Measurements from ENCODE around the gene B4GALT5.

B4GALT5 gene

GRCh38 chr20:49696594-49696993 is 17.1 kb downstream of the B4GALT5 start:
- TF ChIP-seq, protein P1, sequence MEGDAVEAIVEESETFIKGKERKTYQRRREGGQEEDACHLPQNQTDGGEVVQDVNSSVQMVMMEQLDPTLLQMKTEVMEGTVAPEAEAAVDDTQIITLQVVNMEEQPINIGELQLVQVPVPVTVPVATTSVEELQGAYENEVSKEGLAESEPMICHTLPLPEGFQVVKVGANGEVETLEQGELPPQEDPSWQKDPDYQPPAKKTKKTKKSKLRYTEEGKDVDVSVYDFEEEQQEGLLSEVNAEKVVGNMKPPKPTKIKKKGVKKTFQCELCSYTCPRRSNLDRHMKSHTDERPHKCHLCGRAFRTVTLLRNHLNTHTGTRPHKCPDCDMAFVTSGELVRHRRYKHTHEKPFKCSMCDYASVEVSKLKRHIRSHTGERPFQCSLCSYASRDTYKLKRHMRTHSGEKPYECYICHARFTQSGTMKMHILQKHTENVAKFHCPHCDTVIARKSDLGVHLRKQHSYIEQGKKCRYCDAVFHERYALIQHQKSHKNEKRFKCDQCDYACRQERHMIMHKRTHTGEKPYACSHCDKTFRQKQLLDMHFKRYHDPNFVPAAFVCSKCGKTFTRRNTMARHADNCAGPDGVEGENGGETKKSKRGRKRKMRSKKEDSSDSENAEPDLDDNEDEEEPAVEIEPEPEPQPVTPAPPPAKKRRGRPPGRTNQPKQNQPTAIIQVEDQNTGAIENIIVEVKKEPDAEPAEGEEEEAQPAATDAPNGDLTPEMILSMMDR (IDR thresholded peaks at IDR 0.05; ENCODE audit: borderline replicate concordance, control extremely low read depth, extremely low read depth, insufficient read depth, missing control alignments): no peak
- in situ Hi-C loops (cut with MboI; ENCODE audit: low sequenced_read_pairs, unreplicated experiment): no loop called here
- no peak for DNase-seq (ENCODE audit: low spot score)

- TF ChIP-seq, protein P1 (IDR thresholded peaks at IDR 0.05; ENCODE audit: borderline replicate concordance, control extremely low read depth, extremely low read depth, insufficient read depth, missing control alignments): no peak
- no peak for DNase-seq (ENCODE audit: low spot score)
- in situ Hi-C loops (cut with MboI; ENCODE audit: low sequenced_read_pairs, unreplicated experiment): no loop called here
Measured at GRCh38 chr20:49695830-49696229, 17.8 kb downstream of the B4GALT5 start.

GRCh38 chr20:49694450-49695071 is 19.1 kb downstream of the B4GALT5 start:
- TF ChIP-seq, protein P1 (IDR thresholded peaks at IDR 0.05; ENCODE audit: borderline replicate concordance, control extremely low read depth, extremely low read depth, insufficient read depth, missing control alignments): no peak
- in situ Hi-C loops (cut with MboI; ENCODE audit: low sequenced_read_pairs, unreplicated experiment): no loop called here
- DNase-seq (ENCODE audit: low spot score): no peak

DNA sequence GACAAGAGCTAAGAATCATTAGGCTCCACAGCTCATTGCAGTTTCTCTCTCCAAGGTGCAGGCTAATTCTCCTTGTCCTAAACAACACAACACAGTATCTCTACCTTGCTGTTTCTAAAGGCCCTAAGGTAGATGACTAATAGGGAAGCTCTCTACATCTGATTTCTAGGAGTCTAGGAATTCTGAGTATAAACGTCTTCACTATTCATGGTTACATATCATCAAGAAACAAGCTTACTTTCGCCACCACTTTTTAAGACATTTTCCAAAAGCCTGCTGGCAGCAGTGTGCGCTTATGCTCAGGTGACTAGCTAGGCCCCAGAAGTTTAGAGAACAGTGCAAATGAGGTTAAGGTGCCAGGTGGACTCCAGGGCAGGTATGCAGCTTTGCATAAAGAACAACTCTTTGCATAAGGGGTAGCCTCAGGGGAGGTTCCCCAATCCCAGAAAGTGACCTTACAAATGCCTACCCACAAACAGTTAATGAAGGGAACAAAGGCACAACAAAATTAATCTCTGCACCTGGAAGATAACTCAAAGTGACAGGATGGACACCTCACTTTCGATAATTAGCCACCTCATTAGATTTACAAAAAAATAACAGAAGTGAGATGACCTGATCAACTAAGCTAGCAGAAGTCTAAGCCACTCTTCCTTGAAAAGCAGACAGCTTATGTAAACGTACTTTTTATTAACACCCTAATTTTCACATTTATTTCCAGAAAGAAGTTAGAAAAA is 20.1 kb downstream of the B4GALT5 start:
- DNase-seq (ENCODE audit: low spot score): no peak
- TF ChIP-seq, protein P1 (IDR thresholded peaks at IDR 0.05; ENCODE audit: borderline replicate concordance, control extremely low read depth, extremely low read depth, insufficient read depth, missing control alignments): no peak
- in situ Hi-C loops (cut with MboI; ENCODE audit: low sequenced_read_pairs, unreplicated experiment): no loop called here

GRCh38 chr20:49692941-49693340 is 20.7 kb downstream of the B4GALT5 start:
- no peak for DNase-seq (ENCODE audit: low spot score)
- TF ChIP-seq, protein P1 (IDR thresholded peaks at IDR 0.05; ENCODE audit: borderline replicate concordance, control extremely low read depth, extremely low read depth, insufficient read depth, missing control alignments): no peak
- in situ Hi-C loops (cut with MboI; ENCODE audit: low sequenced_read_pairs, unreplicated experiment): no loop called here

GRCh38 chr20:49691818-49692568 is 21.7 kb downstream of the B4GALT5 start:
- DNase-seq (ENCODE audit: low spot score): no peak

More at GRCh38 chr20:49691818-49692568, 21.7 kb downstream of the B4GALT5 start:
- TF ChIP-seq, protein P1 (IDR thresholded peaks at IDR 0.05; ENCODE audit: borderline replicate concordance, control extremely low read depth, extremely low read depth, insufficient read depth, missing control alignments): no peak
- in situ Hi-C loops (cut with MboI; ENCODE audit: low sequenced_read_pairs, unreplicated experiment): no loop called here
